ENCODE measurements around the gene AKNA. TPM values are rescaled to one million over a fixed set of nuclear protein-coding genes. Genes with fewer than 3 reads are reported as not detected.

AKNA gene
- total RNA-seq, 1 donor: 11.2 TPM

- no peak overlapping the region for H3K4me3 ChIP-seq (ENCODE audit: low read depth, low read length)
- peak; percentile 97 for DNase-seq (ENCODE audit: low read depth)
- TF ChIP-seq, protein P1, sequence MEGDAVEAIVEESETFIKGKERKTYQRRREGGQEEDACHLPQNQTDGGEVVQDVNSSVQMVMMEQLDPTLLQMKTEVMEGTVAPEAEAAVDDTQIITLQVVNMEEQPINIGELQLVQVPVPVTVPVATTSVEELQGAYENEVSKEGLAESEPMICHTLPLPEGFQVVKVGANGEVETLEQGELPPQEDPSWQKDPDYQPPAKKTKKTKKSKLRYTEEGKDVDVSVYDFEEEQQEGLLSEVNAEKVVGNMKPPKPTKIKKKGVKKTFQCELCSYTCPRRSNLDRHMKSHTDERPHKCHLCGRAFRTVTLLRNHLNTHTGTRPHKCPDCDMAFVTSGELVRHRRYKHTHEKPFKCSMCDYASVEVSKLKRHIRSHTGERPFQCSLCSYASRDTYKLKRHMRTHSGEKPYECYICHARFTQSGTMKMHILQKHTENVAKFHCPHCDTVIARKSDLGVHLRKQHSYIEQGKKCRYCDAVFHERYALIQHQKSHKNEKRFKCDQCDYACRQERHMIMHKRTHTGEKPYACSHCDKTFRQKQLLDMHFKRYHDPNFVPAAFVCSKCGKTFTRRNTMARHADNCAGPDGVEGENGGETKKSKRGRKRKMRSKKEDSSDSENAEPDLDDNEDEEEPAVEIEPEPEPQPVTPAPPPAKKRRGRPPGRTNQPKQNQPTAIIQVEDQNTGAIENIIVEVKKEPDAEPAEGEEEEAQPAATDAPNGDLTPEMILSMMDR (IDR thresholded peaks at IDR 0.05; ENCODE audit: insufficient read depth, low read depth, low read length): no peak
These were observed 23.4 kb downstream of the AKNA start for GRCh38 chr9:114364134-114365041.

DNA sequence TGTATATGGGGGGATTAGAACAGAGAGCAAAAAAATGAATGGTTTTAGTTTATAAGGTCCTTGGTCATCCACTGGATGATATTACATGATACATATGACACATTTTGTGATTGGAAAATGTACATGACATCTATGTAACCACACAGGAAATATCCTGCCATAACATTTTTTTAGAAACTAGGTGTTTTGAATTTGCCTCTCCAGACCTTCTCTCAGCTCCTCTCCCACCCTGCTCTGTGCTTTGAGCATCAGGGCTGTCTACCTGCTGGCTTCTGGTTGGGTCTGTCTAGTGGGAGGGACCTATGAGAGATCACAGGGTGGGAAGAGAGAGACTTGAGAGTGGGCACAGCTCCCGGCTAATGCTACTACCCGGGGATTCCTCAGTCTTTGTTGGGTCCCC lies 24.4 kb downstream of the AKNA start:
- no peak for DNase-seq (ENCODE audit: low read depth)
- TF ChIP-seq, protein P1 (IDR thresholded peaks at IDR 0.05; ENCODE audit: insufficient read depth, low read depth, low read length): no peak
- no peak overlapping the region for H3K4me3 ChIP-seq (ENCODE audit: low read depth, low read length)

GRCh38 chr9:114362394-114362793 lies 25.4 kb downstream of the AKNA start:
- DNase-seq (ENCODE audit: low read depth): no peak
- TF ChIP-seq, protein P1 (IDR thresholded peaks at IDR 0.05; ENCODE audit: insufficient read depth, low read depth, low read length): no peak
- H3K4me3 ChIP-seq (ENCODE audit: low read depth, low read length): no peak overlapping the region

GRCh38 chr9:114361542-114361941 lies 26.2 kb downstream of the AKNA start:
- H3K4me3 ChIP-seq (ENCODE audit: low read depth, low read length): no peak overlapping the region
- DNase-seq (ENCODE audit: low read depth): no peak
- TF ChIP-seq, protein P1 (IDR thresholded peaks at IDR 0.05; ENCODE audit: insufficient read depth, low read depth, low read length): no peak

DNA sequence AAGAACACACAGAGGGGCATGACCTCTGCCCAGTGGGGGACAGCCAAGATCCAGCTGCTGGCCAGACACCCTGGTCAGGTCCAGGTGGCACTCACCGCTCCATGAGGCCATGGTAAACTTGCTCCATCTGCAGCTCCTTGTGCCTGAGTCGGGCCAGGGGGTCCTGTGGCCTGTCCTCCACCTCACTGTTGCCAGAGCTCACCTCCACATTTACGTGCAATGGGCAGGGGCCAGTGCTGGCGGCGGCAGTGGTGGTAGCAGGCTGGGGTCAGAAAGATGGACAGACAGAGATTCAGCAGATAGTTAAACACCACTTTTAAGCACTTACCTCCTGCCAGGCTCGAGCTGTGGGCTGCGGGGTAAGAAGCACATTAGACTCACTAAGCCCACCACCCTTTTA lies 28.0 kb downstream of the AKNA start:
- TF ChIP-seq, protein P1 (IDR thresholded peaks at IDR 0.05; ENCODE audit: insufficient read depth, low read depth, low read length): no peak
- DNase-seq (ENCODE audit: low read depth): no peak
- no peak overlapping the region for H3K4me3 ChIP-seq (ENCODE audit: low read depth, low read length)

DNA sequence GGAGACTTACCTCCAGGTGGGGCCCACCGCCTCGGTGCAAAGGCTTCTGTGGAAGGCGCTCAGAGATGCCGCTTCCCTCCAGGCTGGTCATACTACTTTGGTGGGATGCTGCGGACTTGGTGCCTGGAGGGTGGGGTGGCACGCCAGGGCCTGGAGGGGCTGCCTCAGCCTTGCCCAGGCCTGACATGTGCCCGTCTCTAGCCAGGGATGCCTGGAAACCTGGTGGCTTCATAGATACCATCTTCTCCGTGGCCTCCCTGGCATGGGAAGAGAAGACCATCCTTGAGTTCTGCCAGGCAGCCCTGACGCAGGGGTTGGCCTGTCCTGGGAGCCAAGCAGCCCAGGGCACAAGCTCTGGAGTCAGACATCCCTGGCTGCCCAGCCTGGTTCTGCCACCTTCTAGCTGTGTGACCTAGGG lies 29.9 kb downstream of the AKNA start:
- no peak for DNase-seq (ENCODE audit: low read depth)
- no peak overlapping the region for H3K4me3 ChIP-seq (ENCODE audit: low read depth, low read length)
- TF ChIP-seq, protein P1 (IDR thresholded peaks at IDR 0.05; ENCODE audit: insufficient read depth, low read depth, low read length): no peak

Measured in fibroblast of villous mesenchyme (primary cell).